Activated CD8-positive, alpha-beta memory T cell treated with anti-CD3 and anti-CD28 coated beads for 36 hours (primary cell): ENCODE measurements around the gene RNF8. TPM values are rescaled to one million over a fixed set of nuclear protein-coding genes. Genes with fewer than 3 reads are reported as not detected.
"Not testable (repeated sequence)": the region's sequence is repeated elsewhere in the genome, so short reads cannot be mapped to it uniquely, and the experiment has no call there.

ENCODE experiments used
- CTCF ChIA-PET: fragments of 350-600 bp; sonication (Branson Sonifier 250); formaldehyde crosslinking; loops from one replicate; lab custom pipeline; 2021; ENCODE audit warnings: antibody characterized with exemption; lab: Charles Lee
- POLR2A ChIA-PET: fragments of 350-600 bp; sonication (Branson Sonifier 250); formaldehyde crosslinking; loops from one replicate; lab custom pipeline; 2021; ENCODE audit warnings: antibody characterized with exemption; lab: Charles Lee
- total RNA-seq, 2 experiments: library from RNA; stranded (reverse); gene quantifications; one replicate each; pipeline ENCODE4 v1.2.3, GENCODE V29; 2021

The RNF8 gene
- 10 to 100 TPM; 34.5 to 34.7 TPM for total RNA-seq

- POLR2A ChIA-PET = interaction anchor here (0.5 to 0.8 kb wide), 3 partner anchors 28 to 1071 kb away, joined by 3 to 4 read pairs (median 3); partner anchors contain the start of gene MDGA1
Observed at GRCh38 chr6:37353761-37354525, at the start of gene RNF8. TSS of gene RNF8 (plus strand) at chr6:37353983. CDS start at chr6:37354165, 182 bp downstream.

GRCh38 chr6:37304766-37305165 lies 49.0 kb upstream of the RNF8 start:
- POLR2A ChIA-PET = no interaction called here
- CTCF ChIA-PET = no interaction called here

More at GRCh38 chr6:37353761-37354525, at the start of gene RNF8:
- CTCF ChIA-PET = interaction anchor here (0.6 to 1.1 kb wide), 3 partner anchors 11 to 344 kb away, joined by 3 read pairs; partner anchors contain the start of gene MDGA1

GRCh38 chr6:37305841-37306425 lies 47.9 kb upstream of the RNF8 start:
- POLR2A ChIA-PET = no interaction called here

GRCh38 chr6:37306624-37307222 lies 47.1 kb upstream of the RNF8 start:
- POLR2A ChIA-PET = no interaction called here

More at GRCh38 chr6:37305841-37306425, 47.9 kb upstream of the RNF8 start:
- CTCF ChIA-PET = interaction anchor here (1.2 kb wide), 1 partner anchor 8 kb away, joined by 3 read pairs; no protein-coding TSS in a partner anchor

GRCh38 chr6:37307484-37307883 lies 46.3 kb upstream of the RNF8 start:
- POLR2A ChIA-PET, CTCF ChIA-PET: not testable (repeated sequence)

More at GRCh38 chr6:37306624-37307222, 47.1 kb upstream of the RNF8 start:
- CTCF ChIA-PET = interaction anchor here (1.2 kb wide), 1 partner anchor 8 kb away, joined by 3 read pairs; no protein-coding TSS in a partner anchor

- ChIA-PET POLR2A (no interaction called here), CTCF (interaction anchor here (0.9 kb wide), 1 partner anchor 77 kb away, joined by 3 read pairs; no protein-coding TSS in a partner anchor)
Observed at GRCh38 chr6:37308069-37308815, 45.5 kb upstream of the RNF8 start.

- ChIA-PET CTCF (interaction anchor here (0.9 kb wide), 1 partner anchor 78 kb away, joined by 3 read pairs; no protein-coding TSS in a partner anchor), POLR2A (no interaction called here)
Observed at GRCh38 chr6:37309046-37309445, 44.7 kb upstream of the RNF8 start.

- CTCF ChIA-PET = no interaction called here
- POLR2A ChIA-PET = no interaction called here
Observed at GRCh38 chr6:37309692-37310091, 44.1 kb upstream of the RNF8 start.

- ChIA-PET CTCF (interaction anchor here (0.9 kb wide), 1 partner anchor 9 kb away, joined by 3 read pairs; no protein-coding TSS in a partner anchor), POLR2A (no interaction called here)
Observed at GRCh38 chr6:37310966-37311365, 42.8 kb upstream of the RNF8 start.

GRCh38 chr6:37311741-37312473 lies 41.9 kb upstream of the RNF8 start:
- POLR2A ChIA-PET = no interaction called here
- CTCF ChIA-PET = no interaction called here

GRCh38 chr6:37313723-37314486 lies 39.9 kb upstream of the RNF8 start:
- CTCF ChIA-PET = interaction anchor here (0.5 to 1.8 kb wide), 9 partner anchors 8 to 296 kb away, joined by 3 to 7 read pairs (median 4); no protein-coding TSS in a partner anchor
- POLR2A ChIA-PET = no interaction called here

GRCh38 chr6:37314487-37315156 lies 39.2 kb upstream of the RNF8 start:
- ChIA-PET POLR2A (no interaction called here), CTCF (interaction anchor here (0.5 to 1.8 kb wide), 11 partner anchors 9 to 297 kb away, joined by 3 to 7 read pairs (median 4); no protein-coding TSS in a partner anchor)

GRCh38 chr6:37315157-37315515 lies 38.6 kb upstream of the RNF8 start:
- CTCF ChIA-PET = interaction anchor here (0.7 to 1.8 kb wide), 8 partner anchors 9 to 297 kb away, joined by 3 to 7 read pairs (median 4); no protein-coding TSS in a partner anchor

GRCh38 chr6:37316071-37316470 lies 37.7 kb upstream of the RNF8 start:
- CTCF ChIA-PET = no interaction called here
- POLR2A ChIA-PET = no interaction called here

More at GRCh38 chr6:37315157-37315515, 38.6 kb upstream of the RNF8 start:
- POLR2A ChIA-PET = no interaction called here

- ChIA-PET CTCF (no interaction called here), POLR2A (no interaction called here)
Observed at GRCh38 chr6:37317312-37318038, 36.3 kb upstream of the RNF8 start.

GRCh38 chr6:37319156-37319555 lies 34.6 kb upstream of the RNF8 start:
- ChIA-PET CTCF (no interaction called here), POLR2A (no interaction called here)
